Nephron (organoid): ENCODE data around the gene MFSD11.

Source experiments
- H3K27ac Mint-ChIP-seq, 3 experiments: 2 replicates each; pipeline ENCODE4 v1.8.0; 2020; ENCODE audit warnings: mixed read lengths in 3 of 3, mild to moderate bottlenecking in 2 of 3, moderate library complexity in 1 of 3
- H3K27me3 Mint-ChIP-seq: 2 replicates; pipeline ENCODE4 v1.8.0; 2021; ENCODE audit warnings: low read depth, mild to moderate bottlenecking, moderate library complexity, mixed read lengths
- H3K36me3 Mint-ChIP-seq: 2 replicates; pipeline ENCODE4 v1.8.0; 2020; ENCODE audit warnings: low read depth, mixed read lengths
- H3K4me1 Mint-ChIP-seq: 2 replicates; pipeline ENCODE4 v1.8.0; 2020; ENCODE audit warnings: mixed read lengths
- H3K4me3 Mint-ChIP-seq, 3 experiments: 2 replicates each; pipeline ENCODE4 v1.8.0; 2020; ENCODE audit warnings: mild to moderate bottlenecking in 3 of 3, mixed read lengths in 3 of 3, moderate library complexity in 2 of 3
- H3K9me3 Mint-ChIP-seq: 2 replicates; pipeline ENCODE4 v1.8.0; 2020; ENCODE audit warnings: mixed read lengths
- CTCF ChIP-seq, 3 experiments: fragments of 200-600 bp; sonication (generic); IDR thresholded peaks; one replicate each; pipeline ENCODE4 v1.5.0; 2021; ENCODE audit warnings: antibody characterized with exemption in 3 of 3; ENCODE audit not compliant: unreplicated experiment in 3 of 3

MFSD11 gene

GRCh38 chr17:76713765-76714164 lies 24.2 kb upstream of the MFSD11 start:
- peaks cover 25% of the 10 kb centered on the region for H3K4me1 Mint-ChIP-seq

GRCh38 chr17:76714336-76714735 lies 23.6 kb upstream of the MFSD11 start:
- peaks cover 46% of the 10 kb centered on the region for H3K36me3 Mint-ChIP-seq
- no peak for TF ChIP-seq CTCF (IDR thresholded peaks at IDR 0.05; ENCODE audit: unreplicated experiment in 3 of 3)
- no peaks in the 10 kb centered on the region for H3K27me3 Mint-ChIP-seq
- H3K27ac Mint-ChIP-seq, result no peak overlapping the region
- H3K4me3 Mint-ChIP-seq, result peak overlapping the region in 1 of 3 experiments; percentile 17
- no peaks in the 10 kb centered on the region for H3K9me3 Mint-ChIP-seq
- peaks cover 20% of the 10 kb centered on the region for H3K4me1 Mint-ChIP-seq

More at GRCh38 chr17:76713765-76714164, 24.2 kb upstream of the MFSD11 start:
- no peak for TF ChIP-seq CTCF (IDR thresholded peaks at IDR 0.05; ENCODE audit: unreplicated experiment in 3 of 3)
- Mint-ChIP-seq H3K36me3 (peaks cover 43% of the 10 kb centered on the region), H3K4me3 (peak overlapping the region; percentile 17 to 66 (median 32)), H3K27ac (no peak overlapping the region), H3K9me3 (no peaks in the 10 kb centered on the region), H3K27me3 (no peaks in the 10 kb centered on the region)

- H3K27me3 Mint-ChIP-seq, result no peaks in the 10 kb centered on the region
- H3K9me3 Mint-ChIP-seq, result no peaks in the 10 kb centered on the region
- H3K4me1 Mint-ChIP-seq, result peaks cover 13% of the 10 kb centered on the region
- peaks cover 48% of the 10 kb centered on the region for H3K36me3 Mint-ChIP-seq
- TF ChIP-seq CTCF (IDR thresholded peaks at IDR 0.05; ENCODE audit: unreplicated experiment in 3 of 3), result peak; percentile 82 to 85 (median 84)
- peak overlapping the region; percentile 8 to 45 (median 13) for H3K27ac Mint-ChIP-seq
- no peak overlapping the region for H3K4me3 Mint-ChIP-seq
These were observed 23.0 kb upstream of the MFSD11 start for GRCh38 chr17:76714822-76715495.

- H3K4me3 Mint-ChIP-seq, result no peak overlapping the region
- peaks cover 53% of the 10 kb centered on the region for H3K36me3 Mint-ChIP-seq
- H3K9me3 Mint-ChIP-seq, result no peaks in the 10 kb centered on the region
- TF ChIP-seq CTCF (IDR thresholded peaks at IDR 0.05; ENCODE audit: unreplicated experiment in 3 of 3), result no peak
- peaks cover 13% of the 10 kb centered on the region for H3K4me1 Mint-ChIP-seq
- no peak overlapping the region for H3K27ac Mint-ChIP-seq
- no peaks in the 10 kb centered on the region for H3K27me3 Mint-ChIP-seq
These were observed 22.5 kb upstream of the MFSD11 start for GRCh38 chr17:76715496-76715830.

GRCh38 chr17:76716146-76716838 lies 21.6 kb upstream of the MFSD11 start:
- Mint-ChIP-seq H3K27ac (no peak overlapping the region), H3K36me3 (peaks cover 61% of the 10 kb centered on the region), H3K27me3 (no peaks in the 10 kb centered on the region), H3K4me3 (no peak overlapping the region), H3K4me1 (peaks cover 10% of the 10 kb centered on the region), H3K9me3 (no peaks in the 10 kb centered on the region)
- TF ChIP-seq CTCF (IDR thresholded peaks at IDR 0.05; ENCODE audit: unreplicated experiment in 3 of 3), result no peak

GRCh38 chr17:76716839-76717215 lies 21.1 kb upstream of the MFSD11 start:
- Mint-ChIP-seq H3K4me3 (no peak overlapping the region), H3K9me3 (no peaks in the 10 kb centered on the region), H3K27ac (no peak overlapping the region), H3K27me3 (no peaks in the 10 kb centered on the region), H3K4me1 (peaks cover 5% of the 10 kb centered on the region), H3K36me3 (peaks cover 66% of the 10 kb centered on the region)
- no peak for TF ChIP-seq CTCF (IDR thresholded peaks at IDR 0.05; ENCODE audit: unreplicated experiment in 3 of 3)
